Stimulated activated CD8-positive, alpha-beta memory T cell treated with anti-CD3 and anti-CD28 coated beads, Interleukin-12 subunit alpha, Interleukin-12 subunit beta, amount 100 ng/mL, for 4 hours (primary cell): ENCODE results near the gene AGMO.

ENCODE experiments used
- DNase-seq: peaks from one replicate; pipeline ENCODE4 v3.0.0-alpha.2; 2020; ENCODE audit warnings: low read depth

Gene AGMO

DNA sequence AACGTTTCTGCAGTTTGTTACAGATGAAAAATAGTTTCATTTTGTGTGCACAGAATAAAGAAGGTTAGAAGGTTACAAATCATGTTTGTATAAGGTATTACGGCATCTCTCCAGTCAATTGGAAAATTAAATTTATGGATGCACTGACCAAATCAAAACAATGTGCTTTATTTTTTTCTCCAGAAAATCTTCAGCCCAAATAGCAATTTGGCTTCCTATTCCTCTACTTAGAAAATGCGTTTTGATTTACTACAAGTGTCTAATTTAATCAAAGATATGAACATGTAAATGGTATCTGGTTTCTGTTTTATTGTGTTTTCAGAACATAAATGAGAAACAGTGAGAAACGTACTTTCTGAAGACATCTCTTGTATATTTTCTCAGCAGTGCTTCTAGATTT lies 63.4 kb downstream of the AGMO start:
- DNase-seq: no peak

DNA sequence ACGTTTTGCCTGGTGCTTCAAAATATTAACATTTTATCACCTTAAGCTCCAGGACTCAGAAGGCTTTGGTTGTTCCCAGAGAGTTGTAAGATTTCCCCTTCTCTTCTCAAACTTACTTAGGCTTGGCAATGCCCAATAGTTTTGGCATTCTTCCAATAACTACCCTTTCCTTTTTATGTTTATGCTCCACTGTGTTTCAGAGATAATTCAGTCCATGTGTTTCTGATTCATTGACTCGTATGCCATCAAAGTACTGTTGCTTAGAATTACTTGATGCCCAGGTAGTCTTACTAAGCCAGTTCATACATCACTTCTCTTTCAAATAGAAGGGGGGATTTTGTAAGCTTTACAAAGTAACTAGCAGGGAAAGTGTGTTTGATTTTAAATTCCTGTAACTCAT lies 66.6 kb downstream of the AGMO start:
- DNase-seq: no peak

DNA sequence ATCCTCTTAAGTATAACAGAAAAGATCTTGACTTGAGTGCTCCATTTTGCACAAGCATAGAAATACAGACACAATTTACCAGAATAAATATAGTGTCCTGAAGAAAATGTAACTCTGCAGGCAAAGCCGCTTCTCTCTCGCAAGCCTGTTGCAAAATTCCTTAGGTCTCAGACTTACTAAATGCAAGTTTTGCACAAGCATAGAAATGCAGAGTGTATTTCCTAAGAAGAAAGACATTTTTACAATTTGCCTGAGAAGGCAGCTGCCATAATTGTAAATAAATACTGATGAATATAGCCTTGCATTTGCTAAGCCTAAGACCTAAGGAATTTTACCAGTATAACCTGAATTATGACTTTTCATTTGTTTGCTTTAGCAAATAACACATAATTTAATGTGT lies 67.1 kb downstream of the AGMO start:
- DNase-seq: no peak

DNA sequence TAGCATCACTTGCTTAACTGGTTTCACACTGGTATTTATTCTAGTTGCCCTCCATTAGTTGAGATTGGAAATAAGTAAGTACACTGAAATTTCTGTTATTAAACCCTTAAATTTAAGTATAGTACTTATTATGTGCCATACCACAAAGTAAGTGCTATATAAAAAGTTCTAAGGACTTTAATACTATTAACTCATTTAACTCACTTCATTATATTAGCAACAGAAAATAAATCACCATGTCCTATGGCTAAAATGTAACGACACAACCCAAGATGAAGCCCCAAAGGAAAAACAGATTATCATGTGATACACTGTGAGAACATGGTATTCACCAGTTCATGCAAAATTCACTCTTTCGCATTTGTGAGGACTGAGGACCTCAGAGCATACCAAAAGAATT lies 70.5 kb downstream of the AGMO start:
- no peak for DNase-seq

DNA sequence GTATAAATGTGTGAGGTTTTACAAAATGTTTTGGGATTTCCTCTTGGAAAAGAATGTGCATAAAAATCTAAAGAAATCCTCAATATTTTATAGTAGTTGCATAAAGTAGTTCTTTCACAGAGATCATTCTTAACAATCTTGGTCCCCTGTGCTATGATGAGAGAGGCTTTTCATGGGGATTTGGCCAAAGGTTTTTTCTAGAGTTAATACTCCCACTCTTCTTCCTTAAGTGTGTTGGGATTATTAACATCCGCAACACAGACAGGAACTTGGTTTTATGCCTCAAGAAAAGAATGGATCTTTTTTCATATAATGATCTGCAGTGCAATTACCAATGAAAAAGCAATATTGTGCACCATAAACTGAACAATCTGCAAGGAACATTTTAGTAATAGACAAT lies 71.5 kb downstream of the AGMO start:
- no peak for DNase-seq

DNA sequence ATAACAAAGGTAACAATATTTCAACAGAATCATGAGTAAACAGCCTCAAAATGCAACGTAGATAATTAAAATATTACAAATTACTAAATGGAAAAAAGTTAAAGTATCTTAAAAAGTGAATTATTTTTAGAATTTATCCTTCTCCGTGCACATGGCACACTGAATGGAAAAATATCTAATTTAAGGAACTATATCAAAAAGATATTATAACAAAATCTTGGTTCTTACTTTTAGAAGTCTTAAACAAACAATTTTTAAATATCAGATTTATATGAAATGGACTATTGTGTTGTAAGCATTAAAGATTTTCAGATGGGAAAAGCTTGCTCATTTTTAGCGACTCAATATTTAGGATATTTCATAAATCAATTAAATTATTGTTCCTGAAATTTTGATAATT lies 72.0 kb downstream of the AGMO start:
- DNase-seq: no peak

DNA sequence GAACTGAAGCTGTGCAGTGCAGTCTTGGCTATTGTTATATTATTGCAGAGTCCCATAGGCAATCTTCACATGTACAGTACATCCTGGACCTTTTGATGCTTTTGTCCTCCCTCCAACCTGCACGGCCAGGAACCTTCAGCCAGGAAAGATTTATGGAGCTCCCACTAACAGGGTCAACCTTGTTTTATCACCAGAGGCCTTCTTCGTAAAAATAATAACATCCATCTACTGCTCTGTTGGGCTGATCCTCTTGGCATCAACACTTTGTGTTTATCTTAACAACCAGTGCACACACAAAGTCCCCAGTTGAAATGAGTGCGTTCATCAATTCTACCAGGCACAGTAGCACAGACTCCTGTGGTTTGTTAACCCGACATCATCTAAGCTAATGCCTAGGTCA lies 72.4 kb downstream of the AGMO start:
- no peak for DNase-seq

DNA sequence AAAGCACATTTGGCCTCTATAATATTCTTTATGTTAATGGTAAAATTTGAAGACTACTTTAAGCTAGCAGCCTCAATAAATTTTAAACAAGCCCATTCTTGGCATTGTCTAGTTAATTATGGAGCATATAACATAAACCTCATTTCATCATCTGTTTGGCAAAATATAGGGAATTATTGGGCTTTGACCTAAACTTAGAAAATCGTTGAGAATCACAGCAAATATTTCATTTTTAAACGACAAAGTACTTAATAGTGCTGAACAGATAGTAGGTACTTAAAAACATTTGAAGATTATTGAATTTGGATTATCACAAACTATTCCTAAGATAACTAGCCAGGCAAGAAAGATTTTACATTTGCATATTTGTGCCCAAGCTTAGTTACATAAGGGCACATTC lies 73.4 kb downstream of the AGMO start:
- no peak for DNase-seq

DNA sequence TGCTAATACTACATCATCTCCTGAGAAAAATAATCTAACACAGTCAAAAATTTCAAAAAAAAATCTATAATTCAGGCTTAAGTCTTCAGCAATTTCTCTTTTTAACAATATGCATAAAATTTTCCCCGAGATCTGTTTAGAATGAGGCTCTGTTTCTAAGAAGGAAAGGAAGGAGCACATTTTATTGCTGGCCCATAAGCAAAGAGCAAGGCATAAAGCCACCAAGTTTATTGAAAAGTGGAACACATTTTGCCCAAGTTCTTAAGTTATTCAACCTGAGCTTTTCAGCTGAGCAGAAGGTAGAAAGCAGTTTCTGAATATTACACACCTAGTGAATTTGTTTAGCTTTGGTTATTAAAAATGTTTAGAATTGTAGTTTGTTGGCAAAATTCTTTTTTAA lies 73.9 kb downstream of the AGMO start:
- no peak for DNase-seq

DNA sequence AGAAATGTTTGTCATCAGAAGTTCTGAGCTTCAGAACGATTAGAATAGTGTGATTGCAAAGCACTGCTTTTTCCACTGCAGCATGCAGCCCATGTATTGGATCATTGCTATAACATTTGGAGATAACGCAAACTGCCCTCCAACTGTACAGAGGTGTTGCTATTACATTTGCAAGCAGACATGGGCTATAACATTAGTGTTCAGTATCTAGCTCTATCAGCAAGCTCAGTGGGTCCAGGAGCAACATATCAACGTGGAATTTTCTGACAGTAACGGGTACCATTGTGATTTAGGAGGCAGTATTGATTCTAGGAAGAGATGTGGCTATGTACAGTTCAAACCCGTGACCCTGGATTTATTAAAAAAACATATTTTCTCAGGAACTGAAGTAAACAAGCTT lies 75.8 kb downstream of the AGMO start:
- no peak for DNase-seq

DNA sequence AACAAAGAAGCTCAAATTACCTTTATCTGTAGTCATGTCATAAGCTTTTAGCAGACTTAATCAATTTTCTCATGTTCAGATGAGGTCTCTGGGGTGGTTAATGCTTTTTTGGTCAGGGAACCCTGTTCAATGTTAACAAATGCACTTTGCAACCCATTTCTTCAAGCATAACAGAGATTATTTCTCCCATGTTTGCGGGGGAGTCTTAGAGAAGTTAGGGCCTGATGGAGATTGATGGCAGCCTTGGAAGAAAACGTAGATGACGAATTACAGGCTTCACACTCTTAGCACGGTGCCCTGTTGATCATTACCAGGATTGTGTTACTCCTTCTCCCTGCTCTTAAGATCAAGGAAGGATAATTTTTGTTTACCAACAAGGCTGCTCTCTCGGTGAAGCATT lies 76.4 kb downstream of the AGMO start:
- no peak for DNase-seq

DNA sequence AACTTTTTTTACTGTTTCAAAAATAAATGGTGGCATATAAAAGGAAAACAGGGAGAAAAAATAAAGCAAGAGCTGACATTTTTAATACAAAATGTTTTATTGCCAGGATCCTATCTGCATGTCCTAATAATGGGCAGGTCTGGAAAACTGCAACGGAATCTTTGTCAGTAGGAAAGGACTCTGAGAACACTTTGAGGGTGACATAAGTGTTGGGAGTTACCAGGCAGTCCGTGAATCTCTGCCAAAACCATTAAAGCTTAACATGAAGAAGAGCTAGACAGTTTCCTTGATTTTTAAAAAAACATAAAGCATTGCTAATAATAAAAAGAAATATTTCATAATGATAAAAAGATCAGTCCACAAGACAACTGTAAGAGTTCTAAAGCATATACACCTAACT lies 80.7 kb downstream of the AGMO start:
- no peak for DNase-seq

DNA sequence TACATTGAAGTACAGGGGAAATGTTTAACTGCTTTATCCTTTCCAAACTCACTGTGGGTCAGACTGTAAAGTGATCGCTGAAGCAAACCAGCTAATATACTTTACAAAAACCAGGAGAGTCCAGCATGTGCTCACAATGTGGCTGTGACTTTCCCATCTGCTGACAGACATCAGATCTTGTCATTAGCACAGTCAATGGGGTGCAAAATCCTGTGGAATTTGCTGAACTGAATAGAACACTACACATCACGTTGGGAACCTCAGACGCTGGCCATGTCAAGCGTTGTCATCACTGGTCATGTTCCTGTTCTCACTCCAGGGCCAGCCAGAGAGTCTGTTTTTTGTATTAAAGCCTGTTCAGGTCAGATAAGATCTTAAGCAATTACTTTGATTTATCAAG lies 83.4 kb downstream of the AGMO start:
- DNase-seq: no peak

DNA sequence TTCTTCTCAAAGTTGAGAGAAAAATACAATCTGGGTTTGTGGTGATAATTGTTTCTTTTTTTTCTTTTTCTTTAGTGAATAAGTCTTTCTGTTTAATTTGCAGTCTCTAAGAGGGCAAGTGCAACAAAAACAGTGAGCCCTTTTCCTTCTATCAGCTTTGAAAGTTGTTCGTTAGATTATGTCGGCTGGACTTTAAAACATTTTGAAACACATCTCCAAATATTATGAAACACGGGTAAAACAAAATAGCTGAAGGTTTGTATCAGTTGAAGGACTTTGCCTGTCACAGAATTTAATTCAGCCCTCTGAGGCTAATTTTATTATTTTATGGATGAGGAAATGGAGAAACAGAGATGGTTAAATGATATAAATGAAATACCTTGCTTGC lies 85.3 kb downstream of the AGMO start:
- DNase-seq: no peak

DNA sequence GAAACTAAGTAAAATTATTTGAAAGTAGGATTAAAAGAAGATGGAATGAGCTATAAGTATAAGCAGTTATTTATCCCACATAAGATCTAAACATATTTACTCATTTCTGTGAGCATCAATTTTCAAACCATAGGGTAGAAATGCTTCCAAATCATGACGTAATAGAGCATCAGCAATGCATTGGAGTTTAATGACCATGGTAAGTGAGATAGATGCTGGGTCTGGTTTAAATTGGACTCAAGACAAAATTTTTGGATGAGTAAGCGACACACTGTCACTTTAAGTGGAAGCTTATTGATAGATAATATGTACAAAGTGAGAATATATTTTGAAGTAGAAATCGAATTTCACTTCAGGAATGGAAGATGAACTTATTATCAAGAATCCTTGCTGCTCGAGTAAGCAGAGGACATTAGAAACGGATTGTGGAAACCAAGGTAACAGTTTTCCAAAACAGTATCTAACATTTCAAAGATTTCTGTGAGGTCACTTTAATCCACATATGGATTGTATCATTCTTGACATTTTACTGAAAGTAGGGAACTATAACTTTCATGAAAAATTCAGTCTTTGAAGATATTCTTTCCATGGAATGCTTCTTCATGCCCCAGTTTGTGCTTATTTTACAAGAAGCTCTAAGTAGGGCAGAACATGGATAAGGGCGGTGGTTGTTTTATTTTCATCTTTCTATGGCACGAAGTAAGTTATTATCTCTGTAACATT lies 85.8 kb downstream of the AGMO start:
- DNase-seq: no peak

DNA sequence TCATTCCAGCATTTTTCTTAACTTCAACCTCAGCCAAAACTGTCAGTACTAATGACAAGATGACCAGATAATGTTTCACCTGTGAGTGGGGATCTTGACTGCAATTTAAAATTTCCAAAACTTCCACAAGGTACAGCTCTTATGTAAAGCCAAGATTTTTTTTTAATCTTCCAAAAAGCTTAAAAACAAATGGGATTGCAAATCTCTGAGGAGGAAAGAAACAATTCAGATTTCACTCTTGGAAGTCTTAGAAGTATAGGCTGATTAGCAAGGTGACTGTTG lies 90.2 kb downstream of the AGMO start:
- DNase-seq: no peak

DNA sequence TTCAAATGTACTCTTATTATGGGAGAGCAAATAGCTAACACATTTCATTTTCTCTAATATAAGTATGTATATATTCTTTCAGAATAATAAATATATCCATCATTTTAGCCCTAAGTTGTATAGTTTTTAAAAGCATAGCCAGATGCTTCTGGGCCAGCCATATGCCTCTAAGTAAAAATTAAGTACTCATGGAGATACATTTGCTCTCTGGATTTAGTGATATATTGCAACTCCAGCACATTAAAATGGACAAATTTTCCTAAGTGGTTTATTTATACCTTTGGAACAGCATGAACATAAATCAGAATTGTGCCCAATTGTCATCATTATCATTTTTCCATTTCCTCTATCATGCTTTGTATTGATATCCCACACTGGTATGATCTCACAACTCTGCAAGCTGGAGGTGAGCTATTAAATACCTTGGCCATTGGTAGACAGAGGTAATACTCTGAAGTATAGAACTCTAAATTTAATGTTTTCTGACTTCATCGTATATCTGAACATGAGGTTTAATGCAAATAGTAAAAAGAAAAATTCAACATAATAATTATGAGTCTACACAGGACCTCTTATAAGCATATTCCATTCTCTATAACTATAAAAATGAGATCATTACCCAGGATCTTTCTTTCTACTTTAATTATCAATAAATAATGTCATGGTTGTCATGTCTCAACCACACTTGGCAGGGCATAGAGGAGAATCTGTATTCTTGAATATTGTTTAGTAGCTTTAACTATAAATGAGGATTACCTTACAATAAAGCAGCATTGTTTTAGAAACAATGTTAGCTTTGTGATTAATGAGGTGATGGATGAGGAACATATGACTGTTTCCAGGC lies 90.8 kb downstream of the AGMO start:
- no peak for DNase-seq

DNA sequence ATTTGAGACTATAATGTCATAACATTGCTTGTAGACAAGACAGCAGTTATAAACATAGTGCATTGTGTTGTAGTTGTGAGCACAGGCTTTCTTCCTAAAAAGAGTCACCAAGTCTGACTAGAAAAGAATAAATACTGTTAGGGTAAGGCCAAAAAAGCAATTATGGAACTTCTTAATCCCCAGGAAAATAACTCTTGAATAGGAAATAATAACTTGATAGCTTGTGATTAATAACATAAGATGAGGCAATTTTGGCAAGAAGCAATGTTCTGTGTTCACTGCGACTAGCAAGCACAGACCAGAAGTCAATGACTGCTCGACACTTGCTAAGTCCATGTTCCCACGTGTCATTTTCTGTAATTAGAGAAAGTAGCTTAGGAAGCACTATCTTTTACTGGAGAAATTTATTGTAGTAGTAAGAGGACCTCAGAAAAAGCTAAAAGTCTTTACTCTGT lies 97.1 kb downstream of the AGMO start:
- DNase-seq: no peak

DNA sequence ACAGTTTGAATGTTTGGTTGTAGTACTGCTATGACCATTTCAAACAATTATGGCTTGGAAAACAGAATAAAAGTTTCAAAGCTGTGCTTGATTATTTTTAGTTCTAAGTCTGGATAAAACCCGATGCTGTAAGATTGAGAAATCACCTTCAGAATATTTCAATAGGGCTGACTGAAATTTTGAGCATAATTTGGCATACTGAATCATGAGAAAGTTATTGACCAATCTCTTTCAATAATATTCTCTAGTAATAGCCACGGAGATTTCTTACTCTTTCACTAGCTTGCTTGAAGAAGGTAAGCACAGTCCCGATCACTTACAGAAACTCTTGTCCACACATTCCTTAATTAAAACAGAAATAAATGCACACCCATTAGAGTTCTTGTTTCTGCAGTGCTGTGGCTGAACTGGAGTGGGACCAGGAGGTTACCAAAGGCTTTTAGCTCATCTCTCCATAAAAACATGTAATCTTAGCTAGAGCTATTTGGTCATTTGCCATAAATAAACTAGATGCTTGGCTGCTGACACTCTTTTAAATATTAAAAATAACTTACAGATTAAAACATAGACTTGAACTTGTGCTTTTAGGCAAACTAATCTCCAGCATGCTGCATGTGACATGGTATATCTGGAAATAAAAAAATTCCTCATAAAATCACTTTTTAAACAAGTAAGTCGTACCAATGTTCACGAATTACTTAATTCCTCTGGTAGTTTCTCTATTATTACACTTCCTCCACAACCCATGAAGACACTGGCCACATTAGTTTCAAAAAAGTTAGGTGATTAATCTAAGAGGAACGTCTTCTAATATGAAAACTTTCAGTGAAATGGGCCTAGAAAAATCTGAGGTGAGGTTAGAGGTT lies 97.8 kb downstream of the AGMO start:
- no peak for DNase-seq

DNA sequence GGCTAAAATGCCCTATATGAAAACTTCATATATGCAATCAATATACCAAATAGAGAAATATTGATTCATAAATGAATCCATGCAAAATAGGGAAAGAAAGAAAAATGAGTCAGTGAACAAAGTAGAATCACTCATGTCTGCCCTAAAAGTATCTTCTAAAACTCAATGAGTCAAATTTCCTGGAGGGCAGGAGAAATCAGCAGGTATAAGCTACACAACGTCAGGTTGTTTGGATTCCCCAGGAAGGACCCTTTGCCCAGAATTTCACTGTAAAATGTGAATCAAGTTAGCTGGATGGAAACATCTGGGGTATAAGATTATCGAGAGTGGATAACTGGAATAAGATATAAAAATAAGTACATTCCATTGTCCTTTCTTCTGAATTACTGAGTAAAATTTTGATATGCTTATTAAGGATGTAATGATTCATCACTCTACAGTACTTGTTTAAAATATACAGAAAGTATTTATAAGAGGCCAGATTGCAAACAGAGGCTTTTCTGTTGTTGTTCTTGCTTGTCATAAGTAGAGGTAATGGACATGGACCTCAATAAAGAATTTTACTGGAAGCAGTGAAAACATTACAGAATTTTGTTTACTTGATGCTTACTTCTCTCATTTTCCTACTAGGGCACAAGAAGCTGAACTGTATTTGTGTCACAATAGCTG lies 99.0 kb downstream of the AGMO start:
- no peak for DNase-seq

DNA sequence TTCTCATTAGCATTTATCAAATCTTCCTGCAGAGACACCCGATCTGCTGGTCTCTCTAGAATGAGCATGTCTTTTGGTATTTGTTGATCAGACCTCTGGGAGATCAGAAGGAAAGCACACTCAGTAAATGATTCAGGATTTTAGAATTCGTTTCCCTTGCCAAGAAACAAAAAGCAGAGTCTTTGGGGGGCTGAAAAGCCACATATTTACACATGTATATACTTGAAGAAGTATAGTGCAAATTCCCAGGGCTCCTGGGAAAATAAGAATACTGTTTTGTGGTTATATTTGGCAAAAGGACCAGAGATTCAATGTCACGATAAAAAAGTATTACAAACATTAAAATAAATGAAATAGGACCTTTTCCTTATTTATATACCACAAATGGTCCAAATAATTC lies 100.2 kb downstream of the AGMO start:
- DNase-seq: no peak

DNA sequence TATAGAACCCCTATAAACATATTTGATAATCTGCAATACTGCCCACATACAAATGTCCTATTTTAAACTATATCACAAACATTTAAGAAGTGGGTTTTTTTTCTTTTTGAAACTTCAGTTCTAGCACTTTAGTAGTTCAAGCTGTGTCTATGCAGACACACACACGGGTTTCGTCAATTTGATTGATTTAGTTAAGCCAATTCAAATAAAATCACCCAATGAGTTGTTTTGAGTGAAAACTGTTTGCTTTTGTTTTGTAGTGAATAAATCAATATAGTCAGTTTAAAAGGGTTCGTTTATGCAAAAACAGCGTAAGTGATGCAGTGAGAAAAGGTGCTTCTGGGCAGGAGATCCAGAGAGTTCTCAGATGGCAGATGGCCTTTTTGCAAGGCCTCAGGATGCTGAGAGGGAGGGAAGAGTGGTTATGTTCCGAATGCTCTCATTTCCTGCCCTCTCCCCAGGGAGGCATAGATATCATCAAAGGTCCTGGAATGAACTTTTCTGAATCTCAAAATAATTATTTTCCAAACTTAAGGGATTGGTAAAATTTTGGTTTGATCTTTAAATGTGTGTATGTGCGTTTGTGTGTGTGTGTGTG lies 102.7 kb downstream of the AGMO start:
- no peak for DNase-seq
